Occipital lobe (tissue), 2 donors: Measurements from ENCODE around the gene TMEM242. TPM values are rescaled to one million over a fixed set of nuclear protein-coding genes. Genes with fewer than 3 reads are reported as not detected.

Experiments
- DNase-seq: peaks from one replicate; lab custom pipeline; 2025; lab: John Stamatoyannopoulos, UW
- total RNA-seq: library from RNA; depleted of rRNA; stranded (reverse); fragments of >200 nt; gene quantifications from one replicate; pipeline ENCODE4 v1.2.3, GENCODE V29; 2014

The TMEM242 gene
- total RNA-seq, 1 donor from 2014 or later, result 11.1 TPM

DNA sequence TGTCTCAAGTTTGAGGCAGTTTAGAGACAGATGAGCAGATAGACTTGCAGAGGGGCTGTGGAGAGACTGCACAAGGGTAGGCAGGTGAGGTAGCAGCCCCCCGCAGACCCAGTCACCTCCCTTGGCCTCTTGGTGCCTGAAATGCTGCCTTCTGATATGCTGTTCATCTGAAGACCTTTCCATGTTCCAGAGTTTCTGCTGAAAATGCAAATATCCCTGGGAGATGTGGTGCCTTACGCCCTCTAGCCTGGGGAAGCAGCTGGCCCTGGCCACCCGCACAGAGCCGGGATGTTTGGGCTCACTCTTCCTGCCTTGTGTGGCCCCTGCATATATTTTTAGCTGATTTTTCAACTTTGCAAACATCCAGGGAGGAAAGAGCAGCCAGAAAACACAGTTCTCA is 51.4 kb downstream of the TMEM242 start:
- no peak for DNase-seq

DNA sequence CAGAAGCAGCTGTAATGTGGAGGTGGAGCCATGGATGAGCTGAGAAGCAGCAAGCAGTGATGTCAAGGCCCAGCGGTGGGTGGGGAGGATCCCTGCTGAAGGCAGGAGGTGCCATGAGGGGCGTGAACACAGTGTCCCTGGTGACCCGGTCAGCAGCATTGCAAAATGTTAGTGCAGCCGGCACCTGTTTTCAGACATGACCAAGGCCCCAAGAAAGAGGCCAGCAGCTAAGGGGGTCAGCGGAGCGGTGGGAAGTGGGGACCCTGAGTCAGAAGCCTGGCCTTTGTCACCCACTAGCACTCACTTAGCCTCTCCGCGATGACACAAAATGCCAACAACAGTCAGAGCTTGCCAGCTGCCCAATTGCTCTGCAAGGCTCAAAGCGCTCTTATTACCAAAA is 51.9 kb downstream of the TMEM242 start:
- no peak for DNase-seq

DNA sequence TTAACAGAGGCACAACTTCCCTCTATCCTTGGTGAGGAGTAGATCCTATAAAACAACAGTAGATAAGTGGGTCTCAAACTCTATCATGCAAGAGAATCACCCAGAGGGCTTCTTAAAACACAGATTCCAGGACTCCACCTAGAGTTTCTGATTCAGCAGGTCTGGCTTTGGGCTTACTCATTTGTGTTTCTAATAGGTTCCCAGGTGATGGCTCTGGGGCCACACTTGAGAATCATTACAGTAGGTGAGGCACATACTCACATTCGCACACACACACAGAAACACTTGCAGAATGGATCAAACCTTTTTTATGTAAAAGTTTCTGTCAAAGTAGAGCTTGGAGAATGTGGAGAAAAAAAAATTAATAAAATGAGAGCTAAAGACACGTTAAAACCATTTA is 52.4 kb downstream of the TMEM242 start:
- no peak for DNase-seq

DNA sequence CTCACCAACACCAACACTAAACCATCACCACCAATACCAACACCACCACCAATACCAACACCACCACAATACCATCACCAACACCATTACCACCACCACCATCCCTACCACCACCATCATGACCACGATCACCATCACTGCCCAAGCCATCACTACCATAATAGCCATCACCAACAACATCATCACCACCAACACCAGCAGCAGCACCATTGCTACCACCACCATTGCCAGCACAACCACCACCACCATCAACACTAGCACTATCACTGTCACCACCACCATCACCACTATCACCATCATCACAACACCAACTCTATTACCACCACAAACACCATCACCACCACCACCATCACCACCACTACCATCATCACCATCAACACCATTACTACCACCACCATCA is 53.0 kb downstream of the TMEM242 start:
- no peak for DNase-seq

DNA sequence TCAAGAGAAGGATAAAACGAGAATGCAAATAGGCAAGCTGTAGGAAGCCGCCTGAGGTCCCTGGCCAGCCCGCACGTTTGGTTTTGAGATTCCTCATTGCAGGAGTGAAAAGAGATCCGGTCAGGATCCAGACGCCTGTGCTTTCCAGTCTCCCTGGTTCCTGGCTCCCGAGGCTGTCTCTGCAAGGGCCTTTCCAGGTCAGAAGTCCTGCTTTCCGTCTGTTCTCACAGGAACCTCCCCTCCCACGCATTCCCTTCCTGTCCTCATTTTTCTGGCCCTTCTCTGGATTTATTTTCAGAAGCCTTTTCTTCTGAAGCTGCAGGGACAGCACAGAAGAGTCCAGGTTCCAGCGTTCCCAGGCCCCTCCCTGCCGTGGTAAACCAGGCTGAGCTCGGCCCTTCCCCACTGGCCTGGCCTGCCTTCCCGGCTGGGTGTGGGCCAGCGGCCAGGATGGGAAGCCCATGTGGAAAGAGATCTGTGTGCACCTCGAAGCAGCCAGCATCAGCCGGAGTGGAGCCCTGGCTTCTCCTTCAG is 54.0 kb downstream of the TMEM242 start:
- DNase-seq, result no peak

DNA sequence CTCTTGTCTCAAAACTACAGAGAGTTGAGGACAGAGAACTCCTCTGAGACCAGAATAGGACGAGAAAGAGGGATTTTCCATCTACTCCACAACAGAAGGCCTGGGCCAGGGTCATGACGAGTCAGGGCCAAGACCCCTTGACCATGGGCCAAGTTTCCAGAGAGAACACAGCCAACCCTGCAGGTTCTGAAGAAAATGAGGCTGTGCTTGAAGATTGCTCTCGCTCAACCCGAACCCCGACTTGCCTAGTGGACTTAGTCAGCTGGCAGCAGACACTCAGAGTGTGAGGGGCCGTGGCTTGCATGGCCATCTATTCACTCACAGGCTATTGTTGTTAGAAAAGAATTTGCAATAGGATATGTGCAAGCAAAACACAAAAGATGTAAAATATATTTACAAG is 54.5 kb downstream of the TMEM242 start:
- DNase-seq, result no peak

DNA sequence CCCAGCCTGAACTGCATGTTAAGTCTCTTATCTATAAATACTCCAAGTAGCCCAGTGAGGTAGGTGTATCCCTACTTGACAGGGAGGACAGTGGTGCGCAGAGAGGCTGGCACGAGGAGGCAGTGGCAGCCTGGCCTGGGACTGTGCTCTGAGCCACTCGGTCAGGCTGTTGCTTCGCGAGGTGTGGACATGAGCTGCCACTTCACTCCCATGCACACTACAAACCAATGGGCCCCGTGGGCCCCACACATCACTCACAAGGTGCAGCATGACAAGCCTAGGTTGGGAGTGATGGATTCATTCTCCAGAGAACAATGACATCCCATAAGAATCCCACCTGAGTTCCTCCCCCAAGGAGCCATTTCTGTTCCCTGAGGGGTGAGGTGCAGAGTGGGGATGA is 54.9 kb downstream of the TMEM242 start:
- no peak for DNase-seq

DNA sequence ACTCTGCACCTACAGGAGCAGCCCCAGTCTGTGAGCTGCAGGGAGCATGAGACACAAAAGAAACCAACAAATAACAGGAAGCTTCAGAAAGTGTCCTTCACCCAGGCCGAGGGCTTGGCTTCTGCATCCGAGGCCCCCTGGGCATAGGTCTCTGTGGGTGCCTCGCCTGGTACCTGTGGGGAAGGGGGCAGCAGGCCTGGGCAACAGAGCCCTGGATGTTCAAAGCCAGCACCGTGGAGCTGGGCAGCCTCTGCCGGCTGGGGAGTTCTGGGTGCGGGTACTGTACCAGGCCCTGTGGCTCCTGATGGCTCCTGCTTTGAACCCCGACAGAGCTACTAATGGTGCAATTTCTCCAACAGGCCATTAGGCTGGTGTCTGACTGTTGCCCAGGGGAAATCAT is 55.7 kb downstream of the TMEM242 start:
- DNase-seq, result no peak

DNA sequence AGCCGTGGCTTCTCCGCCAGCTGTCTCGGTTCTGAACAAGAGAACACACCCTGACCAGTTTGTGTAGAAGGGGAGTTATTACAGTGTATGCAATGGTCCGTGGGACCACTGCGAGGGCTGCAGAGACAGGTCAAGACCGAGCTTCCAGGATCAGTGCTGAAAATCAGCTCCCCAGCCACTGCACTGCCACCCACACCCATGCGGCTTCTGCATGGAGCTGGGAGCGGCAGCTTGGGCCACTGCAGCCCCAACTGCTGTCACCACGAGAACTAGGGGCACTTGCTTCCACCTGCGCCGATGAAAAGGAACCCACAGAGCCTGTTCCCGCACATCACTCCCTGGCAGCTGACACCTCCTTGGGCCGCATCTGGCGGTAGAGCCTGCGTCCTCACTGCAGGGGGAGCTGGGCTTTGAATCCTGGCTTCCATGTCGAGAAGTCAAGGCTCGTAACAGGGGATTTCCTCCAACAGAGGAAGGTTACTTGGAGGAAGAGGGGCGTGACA is 56.2 kb downstream of the TMEM242 start:
- DNase-seq, result no peak

DNA sequence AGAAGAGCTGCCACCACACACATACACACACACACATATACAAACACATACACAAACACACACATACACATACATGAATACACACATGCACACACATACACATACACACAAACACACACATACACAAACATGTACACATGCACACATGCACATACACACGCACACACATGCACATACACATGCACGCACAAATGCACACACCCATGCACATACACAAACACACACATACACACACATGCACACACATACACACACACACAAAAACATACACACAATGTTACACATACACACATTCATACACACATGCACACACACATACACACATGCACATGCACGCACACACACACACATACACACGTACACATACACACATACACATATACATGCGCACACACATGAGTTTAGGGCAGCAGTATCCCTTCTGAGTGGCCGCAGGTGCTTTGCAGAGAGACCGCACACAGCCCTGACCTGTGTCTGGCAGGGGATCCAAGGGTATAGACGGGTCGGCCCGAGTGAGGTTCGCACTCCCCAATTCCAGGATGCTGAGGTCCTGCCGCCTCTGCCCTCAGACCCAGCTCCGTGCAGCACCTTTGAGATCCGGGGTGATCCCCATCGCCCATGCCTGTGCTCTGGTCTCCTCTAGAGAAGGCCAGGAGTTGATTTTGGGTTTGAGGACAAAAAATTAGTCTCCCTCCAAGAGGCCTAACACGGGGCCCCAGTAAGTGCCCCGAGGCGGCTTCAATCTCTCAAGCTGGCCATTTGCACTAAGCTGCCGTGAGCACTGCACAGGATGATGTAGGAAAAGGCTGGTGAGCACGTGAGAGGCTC is 56.8 kb downstream of the TMEM242 start:
- no peak for DNase-seq

DNA sequence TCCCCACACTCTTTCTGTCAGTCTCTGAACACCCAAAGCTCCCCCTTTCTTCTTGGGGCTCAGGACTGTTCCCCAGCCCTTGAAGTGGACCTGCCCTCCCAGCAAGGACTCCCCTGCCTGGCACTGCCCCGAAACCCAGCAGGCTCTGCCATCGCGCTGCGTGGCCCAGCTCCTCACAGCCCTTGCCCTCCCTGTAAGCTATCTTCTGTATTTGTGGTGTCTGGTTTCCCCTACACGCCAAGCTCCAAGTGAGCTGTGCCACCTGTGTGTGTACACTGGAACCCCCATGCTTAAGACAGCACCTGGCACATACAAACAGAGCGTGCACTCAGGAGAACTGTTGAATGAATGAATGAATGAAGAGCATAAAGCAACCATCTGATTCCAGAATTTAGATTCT is 57.7 kb downstream of the TMEM242 start:
- DNase-seq, result no peak

DNA sequence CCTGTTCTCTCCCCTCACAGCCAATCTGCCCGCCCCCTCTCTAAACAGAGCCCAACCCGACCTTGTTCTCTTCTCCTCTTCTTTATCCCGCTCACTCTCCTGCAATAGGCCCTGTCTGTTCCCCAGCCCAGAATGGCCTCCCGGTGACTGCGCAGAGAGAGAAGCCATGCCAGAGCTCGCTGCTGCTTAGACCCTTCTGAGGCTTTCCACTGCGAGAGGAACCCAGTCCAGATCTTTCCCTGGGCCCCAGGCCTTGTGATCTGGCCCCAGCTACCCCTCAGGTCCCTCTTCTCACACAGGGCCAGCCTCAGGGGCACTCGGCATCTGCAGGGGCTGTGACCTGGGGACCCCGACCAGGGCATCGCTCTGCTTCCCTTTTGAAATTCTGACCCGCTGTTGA is 58.1 kb downstream of the TMEM242 start:
- DNase-seq, result no peak

DNA sequence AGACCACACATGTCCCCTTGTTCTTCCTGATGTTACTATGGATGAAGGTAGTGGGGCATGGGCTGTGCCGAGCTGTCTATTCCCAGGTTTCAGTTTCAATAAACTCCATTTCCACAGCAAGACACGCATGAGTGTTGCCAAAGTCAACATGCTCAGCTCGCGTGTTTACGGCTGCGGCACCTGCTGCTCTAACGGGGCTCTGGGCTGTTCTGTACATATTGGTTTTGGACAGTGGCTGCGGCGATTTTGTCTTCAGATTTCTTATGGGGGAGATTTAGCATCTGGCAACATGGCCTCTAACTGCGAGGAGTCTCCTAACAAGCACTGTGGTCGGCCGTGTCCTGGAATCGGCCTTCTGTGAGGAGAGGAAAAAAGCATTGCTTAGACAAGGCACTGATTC is 58.6 kb downstream of the TMEM242 start:
- no peak for DNase-seq

DNA sequence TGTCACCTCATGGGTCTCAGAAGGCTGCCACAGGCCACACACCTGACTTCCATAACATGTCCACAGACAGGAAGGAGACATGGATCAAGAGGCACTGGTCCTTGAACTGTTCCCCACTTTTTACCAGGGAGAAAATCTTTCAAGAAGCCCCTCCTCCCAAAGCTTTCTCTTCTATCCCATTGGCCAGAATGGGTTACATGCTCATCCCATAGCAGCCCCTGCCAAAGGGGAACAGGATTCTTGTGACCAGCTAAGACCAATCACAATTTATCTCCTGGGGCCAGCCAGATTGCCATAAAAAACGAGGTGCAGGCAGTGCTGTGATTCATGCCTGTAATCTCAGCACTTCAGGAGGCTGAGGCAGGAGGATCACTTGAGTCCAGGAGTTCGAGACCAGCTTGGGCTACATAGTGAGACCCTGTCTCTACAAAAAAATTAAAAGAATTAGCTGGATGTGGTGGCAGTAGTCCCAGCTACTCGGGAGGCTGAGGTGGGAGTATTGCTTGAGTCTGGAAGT is 59.4 kb downstream of the TMEM242 start:
- no peak for DNase-seq

DNA sequence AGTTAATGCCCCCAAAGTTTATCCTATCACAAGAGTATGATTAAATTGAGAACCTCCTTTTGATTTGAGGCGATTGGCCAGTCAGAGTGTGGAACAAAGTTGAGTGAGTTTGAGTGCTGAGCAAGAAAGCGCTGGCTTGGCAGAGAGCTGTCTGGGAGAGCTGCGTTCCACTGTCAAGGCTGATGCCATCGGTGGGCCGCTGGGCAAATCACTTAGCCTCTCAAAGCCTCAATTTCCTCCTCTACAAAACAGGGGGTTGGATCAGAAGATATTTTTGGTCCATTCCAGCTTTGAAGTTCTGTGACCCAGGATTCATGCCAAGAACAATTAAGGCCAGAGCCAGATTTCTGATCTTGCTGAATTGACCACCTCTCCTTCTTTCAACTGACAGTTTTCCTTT is 60.2 kb downstream of the TMEM242 start:
- DNase-seq, result no peak

DNA sequence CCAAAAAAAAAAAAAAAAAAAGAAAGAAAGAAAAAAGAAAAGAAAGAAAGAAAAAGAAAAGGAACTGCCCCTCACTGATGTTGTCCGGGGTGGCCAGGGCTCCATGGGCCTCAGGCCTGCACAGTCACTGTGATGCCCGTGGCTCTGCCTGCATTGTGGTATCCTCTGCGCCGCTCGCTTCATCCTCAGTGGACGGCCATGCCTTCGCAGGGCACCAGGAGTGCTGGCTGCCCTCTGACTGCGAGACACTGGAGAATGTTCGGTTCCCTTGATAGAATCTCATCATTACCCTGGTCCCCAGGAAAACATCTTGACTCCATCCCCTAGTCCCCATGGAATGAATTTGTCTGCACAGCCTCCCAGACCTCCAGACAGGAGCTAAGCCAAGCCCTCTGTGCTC is 61.7 kb downstream of the TMEM242 start:
- DNase-seq, result no peak

DNA sequence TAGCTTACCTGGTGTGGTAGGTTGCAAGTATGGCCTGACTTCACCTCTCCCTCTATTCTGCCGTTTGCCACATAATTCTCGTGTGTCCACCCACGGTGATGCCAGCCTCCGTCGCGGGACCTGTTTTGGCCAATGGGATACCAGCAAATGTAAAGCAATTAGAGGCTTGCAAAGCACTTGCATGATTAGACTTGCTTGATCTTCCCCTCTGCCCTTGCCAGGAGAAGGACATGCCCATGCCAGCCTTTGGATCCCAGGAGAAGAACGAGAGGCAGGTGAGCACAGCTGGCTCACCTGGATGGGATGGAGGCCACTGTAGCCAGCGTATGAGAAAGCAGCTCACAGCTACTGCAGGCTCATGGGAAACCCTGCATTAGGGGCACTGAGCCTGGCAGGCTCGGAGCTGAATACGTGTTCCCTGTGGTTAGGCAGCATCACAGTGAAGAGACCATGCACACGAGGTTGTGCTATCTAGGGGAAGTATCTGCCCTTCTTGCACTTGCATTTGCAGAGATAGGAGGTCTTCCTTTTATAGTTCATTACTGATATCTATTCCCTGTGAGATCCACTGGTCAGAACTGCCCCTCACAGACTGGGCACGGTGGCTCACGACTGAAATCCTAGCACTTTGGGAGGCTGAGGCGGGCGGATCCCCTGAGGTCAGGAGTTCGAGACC is 62.4 kb downstream of the TMEM242 start:
- no peak for DNase-seq

DNA sequence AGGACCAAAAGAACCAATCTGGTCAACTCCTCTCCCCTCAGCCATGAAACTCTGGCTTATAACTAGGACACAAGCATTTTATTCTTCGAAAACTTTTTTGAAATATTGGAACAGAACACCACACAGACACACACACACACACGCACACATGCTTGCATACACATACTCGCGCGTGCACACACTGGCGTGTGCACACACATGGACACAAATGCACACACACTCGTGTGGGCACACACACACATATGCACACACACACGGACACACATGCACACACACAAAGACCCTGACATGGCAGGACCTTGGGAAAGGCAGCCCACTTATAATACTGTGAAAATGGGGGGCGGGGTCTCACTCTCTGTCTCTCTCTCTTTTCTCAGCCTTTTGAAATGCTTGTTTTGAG is 63.9 kb downstream of the TMEM242 start:
- no peak for DNase-seq

DNA sequence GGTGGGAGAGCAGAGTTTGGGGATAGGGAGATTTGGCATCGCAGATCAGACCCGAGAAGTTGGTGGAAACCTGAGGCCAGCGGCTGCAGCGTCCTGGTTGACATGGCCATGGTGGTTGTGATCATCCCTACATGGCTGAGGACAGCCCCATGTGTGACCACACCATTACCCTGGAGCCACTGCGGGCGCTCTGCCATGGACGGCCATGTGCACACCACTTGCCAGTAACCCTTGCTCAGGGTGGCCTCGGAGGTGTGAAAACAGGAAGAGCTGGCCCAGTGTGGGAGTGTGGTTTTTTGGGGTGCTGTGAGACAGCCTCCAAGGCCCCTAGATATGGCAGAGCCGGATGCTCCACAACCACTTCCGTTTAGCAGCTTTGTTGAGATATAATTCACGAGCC is 64.4 kb downstream of the TMEM242 start:
- DNase-seq, result no peak

DNA sequence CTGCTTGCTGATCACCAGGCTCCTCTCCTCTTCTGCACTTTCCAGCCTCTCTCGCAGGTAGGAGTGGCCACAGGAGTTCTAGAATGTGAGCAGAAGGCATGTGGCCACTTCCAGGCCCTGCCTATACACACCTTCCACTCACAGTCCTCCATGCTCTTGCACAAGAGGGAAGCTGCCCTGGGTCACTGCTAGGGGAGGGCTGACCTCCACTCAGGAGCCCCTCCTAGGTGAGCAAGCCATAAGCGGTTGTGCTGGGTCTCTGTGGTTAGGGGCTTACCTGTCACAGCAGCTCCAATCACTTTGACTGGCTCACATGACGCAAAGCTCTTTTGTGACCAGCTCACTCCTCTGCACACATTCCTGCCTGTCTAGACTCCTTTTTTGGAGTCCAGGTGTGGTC is 68.2 kb downstream of the TMEM242 start:
- no peak for DNase-seq

DNA sequence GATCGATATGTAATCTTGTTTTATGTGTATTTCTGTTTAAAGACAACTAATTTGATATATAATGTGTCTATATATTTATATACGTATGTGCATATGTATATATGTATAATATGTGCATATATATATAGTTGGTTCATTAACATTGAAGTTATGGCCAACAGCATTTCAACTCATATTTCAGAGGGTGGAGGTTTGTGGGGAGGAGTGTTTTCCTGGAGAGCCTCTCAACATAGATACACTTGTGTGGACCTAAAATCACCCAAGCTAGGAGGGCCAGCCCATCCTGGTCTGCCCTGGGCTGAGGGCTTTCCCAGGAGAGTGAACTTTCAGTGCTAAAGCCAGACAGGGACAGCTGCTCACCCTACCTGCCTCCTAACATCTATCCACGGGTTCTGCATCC is 68.8 kb downstream of the TMEM242 start:
- DNase-seq, result no peak

DNA sequence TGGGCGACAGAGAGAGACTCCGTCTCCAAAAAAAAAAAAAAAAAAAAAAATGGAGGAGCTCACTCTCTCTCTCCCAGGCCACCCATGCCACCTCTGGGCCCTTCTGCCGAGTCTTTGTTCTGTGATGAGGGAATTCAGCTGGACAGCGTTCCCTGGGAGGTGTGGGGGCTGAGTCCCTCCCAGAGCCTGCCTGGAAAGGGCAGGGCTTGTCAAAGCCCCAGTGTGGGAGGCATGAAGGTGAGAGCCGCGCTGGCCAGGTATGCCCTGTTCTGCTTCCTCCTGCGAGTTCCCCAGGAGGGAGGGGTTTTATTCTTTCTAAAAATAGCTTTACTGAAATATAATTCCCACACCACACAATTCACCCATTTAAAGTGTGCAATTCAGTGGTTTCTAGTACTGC is 69.6 kb downstream of the TMEM242 start:
- DNase-seq, result no peak

DNA sequence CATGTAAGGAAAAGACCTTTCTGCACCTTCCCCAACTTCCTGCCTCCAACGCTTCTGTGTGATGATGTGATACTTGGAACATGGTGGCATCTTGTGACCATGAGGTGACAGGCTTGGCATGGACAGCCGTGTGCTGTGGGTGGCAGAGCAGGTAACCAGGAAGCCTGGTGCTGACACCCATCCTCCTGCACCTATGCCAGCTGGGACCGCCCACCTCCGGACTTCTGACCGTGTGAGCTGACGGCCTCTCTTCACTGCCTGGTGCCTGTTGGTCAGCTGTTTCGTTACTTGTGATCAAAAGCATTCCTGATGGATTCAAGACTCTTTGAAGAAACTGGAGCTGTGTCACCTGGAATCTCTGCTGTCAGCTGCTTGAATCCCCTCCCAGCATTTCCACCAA is 70.3 kb downstream of the TMEM242 start:
- DNase-seq, result no peak
